MCF 10A (cell line): ENCODE results near the gene FBXO40. TPM values are rescaled to one million over a fixed set of nuclear protein-coding genes. Genes with fewer than 3 reads are reported as not detected.

Source experiments
- BruUV-seq: library from RNA; stranded (reverse); fragments of 400-500 nt; replicated peaks from 2 replicates; lab custom pipeline; 2021; lab: Mats Ljungman, UMichigan
- CTCF ChIA-PET: fragments of 300-600 bp; sonication (Branson Sonifier 250); formaldehyde crosslinking; extraction: SDS; loops from one replicate; lab custom pipeline; 2021; ENCODE audit warnings: antibody characterized with exemption, inconsistent platforms; lab: Yijun Ruan, JAX
- POLR2A ChIA-PET: fragments of 300-600, 350-650 bp; sonication (Branson Sonifier 250); formaldehyde crosslinking; extraction: SDS; loops from one replicate; lab custom pipeline; 2020; ENCODE audit warnings: antibody characterized with exemption, inconsistent platforms; lab: Yijun Ruan, JAX
- DNase-seq: peaks from one replicate; pipeline ENCODE4 v3.0.0-alpha.2; 2018; ENCODE audit not compliant: unreplicated experiment
- H3K27ac Mint-ChIP-seq: one replicate; pipeline ENCODE4 v1.8.0; 2022; ENCODE audit warnings: mild to moderate bottlenecking, low read depth, mixed read lengths; ENCODE audit not compliant: unreplicated experiment
- H3K27me3 Mint-ChIP-seq: one replicate; pipeline ENCODE4 v1.8.0; 2022; ENCODE audit warnings: mixed read lengths; ENCODE audit not compliant: insufficient read depth, unreplicated experiment
- H3K36me3 Mint-ChIP-seq: one replicate; pipeline ENCODE4 v1.8.0; 2022; ENCODE audit warnings: mild to moderate bottlenecking, moderate library complexity, mixed read lengths; ENCODE audit not compliant: insufficient read depth, unreplicated experiment
- H3K4me1 Mint-ChIP-seq: one replicate; pipeline ENCODE4 v1.8.0; 2022; ENCODE audit warnings: mixed read lengths; ENCODE audit not compliant: insufficient read depth, unreplicated experiment
- H3K4me3 Mint-ChIP-seq: one replicate; pipeline ENCODE4 v1.8.0; 2022; ENCODE audit warnings: mild to moderate bottlenecking, moderate library complexity, mixed read lengths; ENCODE audit not compliant: unreplicated experiment
- H3K9me3 Mint-ChIP-seq: one replicate; pipeline ENCODE4 v1.8.0; 2022; ENCODE audit warnings: mixed read lengths; ENCODE audit not compliant: unreplicated experiment
- intact Hi-C: fragments of 100-400 bp; cut with micrococcal nuclease; formaldehyde crosslinking; loops from 2 replicates; pipeline ENCODE4 v1.14.1; 2022
- total RNA-seq: library from RNA; stranded (reverse); gene quantifications from 2 replicates; pipeline ENCODE4 v1.2.3, GENCODE V29; 2022
- TF ChIP-seq, protein P1 (sequence below): fragments of 200-600 bp; IDR thresholded peaks from one replicate; pipeline ENCODE4 v1.8.0; 2022; ENCODE audit warnings: antibody characterized with exemption, mild to moderate bottlenecking; ENCODE audit not compliant: unreplicated experiment

FBXO40 gene
- total RNA-seq, 1 experiment from 2014 or later = not detected

DNA sequence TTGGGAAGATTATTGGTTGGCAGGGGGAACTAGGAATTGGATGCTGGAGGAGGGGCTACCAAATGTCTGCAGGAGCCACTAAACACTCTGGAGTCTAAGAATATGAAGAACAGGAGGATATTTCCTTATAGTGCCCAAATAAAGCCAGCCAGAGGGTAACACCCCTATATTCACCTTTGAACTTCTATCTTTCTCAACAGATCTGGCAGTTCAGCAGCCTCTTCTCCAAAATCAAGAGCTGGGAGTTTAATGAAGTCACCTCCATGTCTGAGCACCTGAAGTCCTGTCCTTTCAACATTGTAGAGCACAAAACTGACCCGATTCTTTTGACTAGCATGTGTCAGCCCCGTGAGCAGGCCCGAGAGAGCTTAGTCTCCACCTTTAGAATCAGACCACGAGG is 33.3 kb downstream of the FBXO40 start:
- CTCF ChIA-PET = no interaction called here
- POLR2A ChIA-PET = no interaction called here
- BruUV-seq = no TSS peak
- peaks cover 6% of the 10 kb centered on the region for H3K4me1 Mint-ChIP-seq
- no peak overlapping the region for H3K4me3 Mint-ChIP-seq
- intact Hi-C loops = no loop called here
- TF ChIP-seq, protein P1, sequence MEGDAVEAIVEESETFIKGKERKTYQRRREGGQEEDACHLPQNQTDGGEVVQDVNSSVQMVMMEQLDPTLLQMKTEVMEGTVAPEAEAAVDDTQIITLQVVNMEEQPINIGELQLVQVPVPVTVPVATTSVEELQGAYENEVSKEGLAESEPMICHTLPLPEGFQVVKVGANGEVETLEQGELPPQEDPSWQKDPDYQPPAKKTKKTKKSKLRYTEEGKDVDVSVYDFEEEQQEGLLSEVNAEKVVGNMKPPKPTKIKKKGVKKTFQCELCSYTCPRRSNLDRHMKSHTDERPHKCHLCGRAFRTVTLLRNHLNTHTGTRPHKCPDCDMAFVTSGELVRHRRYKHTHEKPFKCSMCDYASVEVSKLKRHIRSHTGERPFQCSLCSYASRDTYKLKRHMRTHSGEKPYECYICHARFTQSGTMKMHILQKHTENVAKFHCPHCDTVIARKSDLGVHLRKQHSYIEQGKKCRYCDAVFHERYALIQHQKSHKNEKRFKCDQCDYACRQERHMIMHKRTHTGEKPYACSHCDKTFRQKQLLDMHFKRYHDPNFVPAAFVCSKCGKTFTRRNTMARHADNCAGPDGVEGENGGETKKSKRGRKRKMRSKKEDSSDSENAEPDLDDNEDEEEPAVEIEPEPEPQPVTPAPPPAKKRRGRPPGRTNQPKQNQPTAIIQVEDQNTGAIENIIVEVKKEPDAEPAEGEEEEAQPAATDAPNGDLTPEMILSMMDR = no peak
- H3K27ac Mint-ChIP-seq = no peak overlapping the region
- peaks cover 6% of the 10 kb centered on the region for H3K36me3 Mint-ChIP-seq
- peaks cover 8% of the 10 kb centered on the region for H3K27me3 Mint-ChIP-seq
- DNase-seq = no peak
- peaks cover 6% of the 10 kb centered on the region for H3K9me3 Mint-ChIP-seq

DNA sequence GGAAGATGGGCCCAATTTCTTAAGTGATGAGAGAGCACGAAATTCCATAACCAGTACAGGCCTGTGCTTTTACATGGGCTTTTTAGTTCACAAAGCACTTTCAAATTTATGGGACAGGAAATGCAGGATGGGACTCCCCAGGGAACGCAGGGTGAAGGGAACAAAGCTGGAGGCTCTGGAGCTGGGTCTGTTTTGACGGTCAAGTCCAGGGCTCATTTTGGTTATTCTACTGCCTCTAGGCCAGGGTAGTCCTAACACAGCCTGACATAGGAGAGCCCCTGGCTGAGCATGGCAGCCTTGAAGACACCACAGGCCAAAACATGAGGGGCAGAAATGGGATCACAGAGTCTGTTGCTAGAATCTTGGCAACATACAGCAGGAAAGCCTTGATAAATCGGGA is 34.0 kb downstream of the FBXO40 start:
- Mint-ChIP-seq H3K27me3 (peaks cover 1% of the 10 kb centered on the region), H3K4me3 (no peak overlapping the region), H3K4me1 (no peaks in the 10 kb centered on the region), H3K27ac (no peak overlapping the region), H3K36me3 (peaks cover 6% of the 10 kb centered on the region), H3K9me3 (no peaks in the 10 kb centered on the region)
- no peak for DNase-seq
- TF ChIP-seq, protein P1 = no peak
- ChIA-PET POLR2A (no interaction called here), CTCF (no interaction called here)
- intact Hi-C loops = no loop called here
- no TSS peak for BruUV-seq

DNA sequence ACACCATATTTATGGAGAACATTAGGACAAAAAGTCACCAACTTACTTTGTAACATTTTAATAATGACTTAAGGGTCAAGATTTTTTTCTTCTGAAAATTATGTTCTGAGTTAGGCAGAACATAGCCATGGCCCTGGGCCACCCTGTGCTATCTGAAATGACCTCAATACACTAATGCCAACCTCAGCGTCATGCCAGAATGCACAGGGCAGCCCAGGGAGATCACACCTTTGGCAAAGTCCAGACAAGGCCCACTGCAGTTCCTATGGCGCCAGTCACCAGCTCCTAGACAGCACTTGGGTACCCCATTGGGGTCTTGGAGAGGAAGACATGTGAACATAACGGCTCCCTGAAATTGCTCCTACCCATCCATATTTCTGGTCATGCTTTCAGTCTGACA is 34.4 kb downstream of the FBXO40 start:
- intact Hi-C loops = no loop called here
- TF ChIP-seq, protein P1 = no peak
- DNase-seq = no peak
- H3K36me3 Mint-ChIP-seq = peaks cover 6% of the 10 kb centered on the region
- H3K9me3 Mint-ChIP-seq = no peaks in the 10 kb centered on the region
- CTCF ChIA-PET = no interaction called here
- no peaks in the 10 kb centered on the region for H3K4me1 Mint-ChIP-seq
- POLR2A ChIA-PET = no interaction called here
- H3K4me3 Mint-ChIP-seq = no peak overlapping the region
- H3K27ac Mint-ChIP-seq = no peak overlapping the region
- BruUV-seq = no TSS peak
- H3K27me3 Mint-ChIP-seq = no peaks in the 10 kb centered on the region

DNA sequence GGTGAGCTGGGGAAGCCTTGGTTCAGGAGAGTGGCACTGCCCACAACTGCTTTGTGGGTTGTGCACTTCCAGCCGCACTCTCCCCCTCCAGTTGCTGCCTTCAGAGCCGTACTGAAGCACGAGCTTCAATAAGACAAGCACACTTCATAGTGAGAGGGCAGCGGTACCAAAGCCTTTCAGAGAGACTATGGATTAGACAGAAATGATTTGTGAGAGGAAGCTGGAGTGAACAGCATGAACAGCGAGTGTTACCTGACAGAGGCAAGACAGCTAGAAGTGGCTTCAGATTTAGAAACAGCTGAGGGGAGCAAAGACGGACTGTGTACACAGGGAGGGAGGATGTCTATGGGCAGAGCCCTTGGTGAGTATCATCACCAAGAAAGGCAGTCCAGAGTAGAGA is 36.4 kb downstream of the FBXO40 start:
- H3K9me3 Mint-ChIP-seq = no peaks in the 10 kb centered on the region
- H3K4me1 Mint-ChIP-seq = no peaks in the 10 kb centered on the region
- intact Hi-C loops = no loop called here
- H3K27me3 Mint-ChIP-seq = no peaks in the 10 kb centered on the region
- BruUV-seq = no TSS peak
- DNase-seq = no peak
- no peak overlapping the region for H3K4me3 Mint-ChIP-seq
- H3K36me3 Mint-ChIP-seq = peaks cover 4% of the 10 kb centered on the region
- TF ChIP-seq, protein P1 = no peak
- ChIA-PET CTCF (no interaction called here), POLR2A (no interaction called here)
- H3K27ac Mint-ChIP-seq = no peak overlapping the region
